Colon (tissue), 2 donors: ENCODE measurements around the gene ZNF2.

Source experiments
- FAIRE-seq: peaks from 2 replicates; lab custom pipeline; 2012; peaks lifted over from hg19 to GRCh38; lab: Jason Lieb, UNC
- donor health status: control.
- donor health status: control.

ZNF2 gene

GRCh38 chr2:95206096-95206495 is 40.5 kb downstream of the ZNF2 start:
- FAIRE-seq: no peak

GRCh38 chr2:95207111-95207961 is 41.7 kb downstream of the ZNF2 start, which contains the start of gene ZNF892:
TSS of gene ZNF892 (plus strand) at chr2:95207521. CDS start at chr2:95207816, 295 bp downstream.
- no peak for FAIRE-seq

DNA sequence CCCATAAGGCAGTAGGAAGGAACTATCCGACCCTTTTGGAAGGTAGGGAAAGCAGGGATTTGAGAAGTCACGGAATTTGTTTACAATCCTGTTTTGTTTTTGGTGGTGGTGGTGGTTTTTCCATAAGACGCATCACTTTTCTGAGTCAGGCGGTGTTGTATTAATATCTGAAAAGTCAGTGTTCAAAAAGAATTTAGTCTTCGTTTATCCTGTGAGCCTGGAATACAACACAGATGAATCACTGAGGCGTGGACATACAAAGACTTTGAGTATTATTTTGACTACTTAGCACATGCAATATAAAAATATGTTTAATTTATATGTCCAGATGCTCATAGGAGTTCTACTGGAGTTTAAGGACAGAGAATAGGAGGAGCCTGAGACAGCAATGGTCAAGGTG is 42.5 kb downstream of the ZNF2 start:
- FAIRE-seq: no peak

DNA sequence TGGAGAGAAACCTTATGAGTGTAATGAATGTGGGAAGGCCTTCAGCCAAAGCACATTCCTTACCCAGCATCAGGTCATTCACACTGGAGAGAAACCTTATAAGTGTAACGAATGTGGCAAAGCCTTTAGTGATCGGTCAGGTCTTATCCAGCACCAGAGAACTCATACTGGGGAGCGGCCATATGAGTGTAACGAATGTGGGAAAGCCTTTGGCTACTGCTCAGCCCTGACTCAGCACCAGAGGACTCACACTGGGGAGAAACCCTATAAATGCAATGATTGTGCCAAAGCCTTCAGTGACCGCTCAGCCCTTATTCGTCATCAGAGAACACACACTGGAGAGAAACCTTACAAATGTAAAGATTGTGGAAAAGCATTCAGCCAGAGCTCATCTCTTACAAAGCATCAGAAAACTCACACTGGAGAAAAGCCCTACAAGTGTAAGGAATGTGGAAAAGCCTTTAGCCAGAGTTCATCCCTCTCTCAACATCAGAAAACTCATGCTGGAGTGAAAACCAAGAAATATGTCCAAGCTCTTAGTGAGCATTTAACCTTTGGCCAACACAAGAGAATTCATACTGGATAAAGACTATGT is 49.5 kb downstream of the ZNF2 start:
- FAIRE-seq: no peak

GRCh38 chr2:95220449-95220848 is 54.8 kb downstream of the ZNF2 start:
- FAIRE-seq: no peak

DNA sequence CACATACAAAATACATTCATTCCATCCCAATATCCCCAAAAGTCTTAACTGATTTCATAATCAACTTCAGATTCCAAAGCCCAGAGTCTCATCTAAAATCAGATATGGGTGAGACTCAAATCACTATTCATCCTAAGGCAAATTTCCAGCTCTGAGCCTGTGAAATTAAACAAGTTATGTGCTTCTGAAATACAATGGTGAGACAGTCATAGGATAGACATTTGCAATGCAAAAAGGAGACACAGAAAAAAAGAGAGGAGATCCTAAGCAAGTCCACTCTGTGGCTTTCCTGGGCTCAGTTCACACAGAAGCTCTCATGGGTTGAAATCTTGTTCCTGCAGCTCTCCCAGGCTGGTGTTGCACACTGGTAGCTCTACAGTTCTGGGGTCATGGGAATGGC is 60.0 kb downstream of the ZNF2 start:
- FAIRE-seq: no peak

GRCh38 chr2:95231723-95232122 is 66.1 kb downstream of the ZNF2 start:
- FAIRE-seq: no peak

GRCh38 chr2:95232232-95232631 is 66.6 kb downstream of the ZNF2 start:
- FAIRE-seq: no peak
